HL-60 (cell line): ENCODE data around the gene SLC2A13.

Source experiments
- DNase-seq, 2 experiments: peaks; one replicate each; pipeline ENCODE4 v3.0.0-alpha.2; 2010 to 2020; ENCODE audit warnings: low read depth in 1 of 2, low spot score in 1 of 2
- H3K27ac ChIP-seq: fragments of 250-450 bp; sonication (Bioruptor Pico); replicated peaks from 2 replicates; pipeline ENCODE4 v1.5.1; 2020; ENCODE audit warnings: mild to moderate bottlenecking, moderate library complexity
- H3K27me3 ChIP-seq: fragments of 250-450 bp; sonication (Bioruptor Pico); 2 replicates; pipeline ENCODE4 v1.5.1; 2021; ENCODE audit warnings: mild to moderate bottlenecking, moderate library complexity; ENCODE audit not compliant: insufficient read depth, poor library complexity, severe bottlenecking
- H3K4me3 ChIP-seq: replicated peaks from 2 replicates; pipeline ENCODE4 v1.5.1; 2011; ENCODE audit warnings: mild to moderate bottlenecking, control low read depth, low read length; ENCODE audit not compliant: insufficient read depth
- CTCF ChIP-seq: IDR thresholded peaks from one replicate; pipeline ENCODE4 v1.5.1; 2011; ENCODE audit warnings: low read length, control low read depth, inconsistent platforms; ENCODE audit not compliant: insufficient read depth
- GABPA ChIP-seq: IDR thresholded peaks from 2 replicates; pipeline ENCODE4 v1.6.1; 2012; ENCODE audit warnings: low read depth
- POLR2AphosphoS5 ChIP-seq: IDR thresholded peaks from 2 replicates; pipeline ENCODE4 v1.6.1; 2012; ENCODE audit warnings: low read depth
- REST ChIP-seq: IDR thresholded peaks from 2 replicates; pipeline ENCODE4 v1.6.1; 2012; ENCODE audit warnings: low read depth; ENCODE audit not compliant: insufficient replicate concordance
- SPI1 ChIP-seq: IDR thresholded peaks from 2 replicates; pipeline ENCODE4 v1.6.1; 2012; ENCODE audit warnings: low read depth, mild to moderate bottlenecking, borderline replicate concordance

The SLC2A13 gene

GRCh38 chr12:40012711-40013110 is 93.2 kb downstream of the SLC2A13 start:
- no peak overlapping the region for H3K4me3 ChIP-seq
- no peak for DNase-seq
- no peaks in the 10 kb centered on the region for H3K27me3 ChIP-seq
- no peak overlapping the region for H3K27ac ChIP-seq
- TF ChIP-seq POLR2AphosphoS5: no peak
- no peak for TF ChIP-seq GABPA
- TF ChIP-seq SPI1: no peak
- no peak for TF ChIP-seq CTCF
- no peak for TF ChIP-seq REST

GRCh38 chr12:40011775-40012129 is 94.1 kb downstream of the SLC2A13 start:
- Histone ChIP-seq H3K27me3 (no peaks in the 10 kb centered on the region), H3K27ac (no peak overlapping the region), H3K4me3 (0 out of 2 replicates have a peak overlapping the region, but pooled peaks have one; percentile 13)
- TF ChIP-seq REST (no peak), POLR2AphosphoS5 (no peak), SPI1 (no peak), CTCF (no peak), GABPA (no peak)
- no peak for DNase-seq

- peak; percentile 24 to 67 for DNase-seq
- TF ChIP-seq CTCF: peak; percentile 65
- no peak for TF ChIP-seq POLR2AphosphoS5
- no peak overlapping the region for H3K27ac ChIP-seq
- 0 out of 2 replicates have a peak overlapping the region, but pooled peaks have one; percentile 13 for H3K4me3 ChIP-seq
- no peaks in the 10 kb centered on the region for H3K27me3 ChIP-seq
These were observed 94.7 kb downstream of the SLC2A13 start for GRCh38 chr12:40010899-40011774.
